Measurements from ENCODE around the gene ANKRD36.
"Not testable (repeated sequence)": the region's sequence is repeated elsewhere in the genome, so short reads cannot be mapped to it uniquely, and the experiment has no call there.

The ANKRD36 gene

GRCh38 chr2:97112320-97113049 lies 468 bp upstream of the ANKRD36 start:
- in situ Hi-C loops (cut with MboI; ENCODE audit: low sequenced_read_pairs), result not testable (repeated sequence)

DNA sequence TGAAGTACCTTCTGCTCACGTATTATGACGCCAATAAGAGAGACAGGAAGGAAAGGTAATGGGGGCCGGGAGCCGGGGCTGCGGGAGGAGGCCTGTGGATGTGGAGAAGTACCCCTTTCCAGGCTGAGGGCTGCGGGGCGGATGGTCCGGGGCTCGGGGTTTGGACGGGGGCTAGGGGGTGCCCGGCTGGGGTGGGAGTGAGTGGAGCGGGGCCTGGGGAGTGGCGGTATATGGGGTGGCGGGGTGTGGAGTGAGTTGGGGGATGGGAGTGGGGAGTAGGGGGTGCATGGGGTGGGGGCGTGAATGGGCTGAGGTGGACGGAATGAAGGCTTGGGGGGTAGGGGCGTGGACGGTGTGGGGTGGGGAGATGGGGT lies 916 bp downstream of the ANKRD36 start:
- in situ Hi-C loops (cut with MboI; ENCODE audit: low sequenced_read_pairs), result not testable (repeated sequence)

DNA sequence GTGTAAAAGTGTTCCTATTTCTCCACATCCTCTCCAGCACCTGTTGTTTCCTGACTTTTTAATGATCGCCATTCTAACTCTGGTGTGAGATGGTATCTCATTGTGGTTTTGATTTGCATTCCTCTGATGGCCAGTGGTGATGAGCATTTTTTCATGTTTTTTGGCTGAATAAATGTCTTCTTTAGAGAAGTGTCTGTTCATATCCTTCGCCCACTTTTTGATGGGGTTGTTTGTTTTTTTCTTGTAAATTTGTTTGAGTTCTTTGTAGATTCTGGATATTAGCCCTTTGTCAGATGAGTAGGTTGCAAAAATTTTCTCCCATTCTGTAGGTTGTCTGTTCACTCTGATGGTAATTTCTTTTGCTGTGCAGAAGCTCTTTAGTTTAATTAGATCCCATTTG lies 16.1 kb downstream of the ANKRD36 start:
- in situ Hi-C loops (cut with MboI; ENCODE audit: low sequenced_read_pairs), result not testable (repeated sequence)

DNA sequence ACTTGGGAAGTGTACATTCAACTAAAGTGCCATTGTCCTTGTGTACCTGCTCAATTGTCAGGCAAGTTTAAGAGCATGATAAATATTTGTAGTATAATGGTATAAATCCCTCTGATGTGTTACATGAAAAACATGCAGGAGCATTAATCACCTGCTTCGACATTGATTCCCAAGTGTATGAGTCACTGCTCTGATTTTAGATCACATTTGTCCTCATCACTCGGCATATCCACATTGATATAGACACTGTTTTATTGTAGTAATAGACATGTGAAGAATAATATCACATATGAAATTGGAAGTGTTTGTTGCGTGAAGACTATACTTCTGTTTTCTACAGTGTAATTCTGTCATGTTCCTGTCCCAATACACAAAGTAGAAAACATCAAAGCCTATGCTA lies 31.1 kb downstream of the ANKRD36 start:
- in situ Hi-C loops (cut with MboI; ENCODE audit: low sequenced_read_pairs), result not testable (repeated sequence)

GRCh38 chr2:97166548-97166947 lies 53.6 kb downstream of the ANKRD36 start:
- in situ Hi-C loops (cut with MboI; ENCODE audit: low sequenced_read_pairs), result not testable (repeated sequence)

DNA sequence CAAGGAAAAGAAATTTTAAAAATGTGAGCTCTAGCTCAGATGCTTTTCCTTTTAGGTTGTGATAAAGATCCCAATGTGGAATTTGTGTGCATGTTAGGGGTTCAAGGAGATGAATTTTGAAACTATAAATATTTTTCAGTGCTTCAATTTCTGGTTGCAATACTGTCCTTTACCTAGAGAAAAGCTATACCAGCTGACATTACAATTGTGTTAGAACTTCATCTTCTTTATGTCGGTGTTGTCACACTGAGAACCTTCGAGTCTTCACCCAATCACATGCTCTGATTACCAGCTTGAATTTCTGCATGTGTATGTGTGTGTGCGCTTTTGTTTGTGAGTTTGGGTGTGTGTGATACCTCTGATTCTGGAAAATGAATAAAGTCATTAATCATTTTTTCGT lies 55.0 kb downstream of the ANKRD36 start:
- in situ Hi-C loops (cut with MboI; ENCODE audit: low sequenced_read_pairs), result not testable (repeated sequence)

- in situ Hi-C loops (cut with MboI; ENCODE audit: low sequenced_read_pairs), result not testable (repeated sequence)
Measured at GRCh38 chr2:97168583-97168982, 55.6 kb downstream of the ANKRD36 start.

- in situ Hi-C loops (cut with MboI; ENCODE audit: low sequenced_read_pairs), result not testable (repeated sequence)
Measured at GRCh38 chr2:97180391-97180790, 67.4 kb downstream of the ANKRD36 start.

- in situ Hi-C loops (cut with MboI; ENCODE audit: low sequenced_read_pairs), result not testable (repeated sequence)
Measured at GRCh38 chr2:97195349-97195748, 82.4 kb downstream of the ANKRD36 start.

GRCh38 chr2:97197251-97197650 lies 84.3 kb downstream of the ANKRD36 start:
- in situ Hi-C loops (cut with MboI; ENCODE audit: low sequenced_read_pairs), result not testable (repeated sequence)

GRCh38 chr2:97200887-97201286 lies 87.9 kb downstream of the ANKRD36 start:
- in situ Hi-C loops (cut with MboI; ENCODE audit: low sequenced_read_pairs), result not testable (repeated sequence)

GRCh38 chr2:97202643-97203250 lies 89.8 kb downstream of the ANKRD36 start:
- in situ Hi-C loops (cut with MboI; ENCODE audit: low sequenced_read_pairs), result not testable (repeated sequence)

DNA sequence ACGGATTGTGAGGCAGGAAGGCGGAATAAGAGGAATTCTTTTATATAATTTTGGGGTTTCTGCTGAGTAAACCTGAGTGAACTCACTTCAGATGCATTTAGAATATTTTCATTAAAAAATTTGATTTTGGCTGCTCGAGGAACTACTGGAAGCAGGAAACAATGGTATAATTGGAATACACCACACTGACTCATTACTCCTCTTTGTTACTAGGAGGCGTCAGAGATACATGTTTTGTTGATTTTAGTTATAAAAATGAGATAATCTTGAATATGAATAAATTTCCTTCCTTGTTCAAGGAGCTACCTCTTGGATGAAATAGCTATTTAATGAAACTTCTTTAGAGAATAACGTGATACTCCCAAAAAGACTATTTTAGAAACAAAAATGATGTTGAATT lies 97.4 kb downstream of the ANKRD36 start:
- in situ Hi-C loops (cut with MboI; ENCODE audit: low sequenced_read_pairs), result no loop called here

DNA sequence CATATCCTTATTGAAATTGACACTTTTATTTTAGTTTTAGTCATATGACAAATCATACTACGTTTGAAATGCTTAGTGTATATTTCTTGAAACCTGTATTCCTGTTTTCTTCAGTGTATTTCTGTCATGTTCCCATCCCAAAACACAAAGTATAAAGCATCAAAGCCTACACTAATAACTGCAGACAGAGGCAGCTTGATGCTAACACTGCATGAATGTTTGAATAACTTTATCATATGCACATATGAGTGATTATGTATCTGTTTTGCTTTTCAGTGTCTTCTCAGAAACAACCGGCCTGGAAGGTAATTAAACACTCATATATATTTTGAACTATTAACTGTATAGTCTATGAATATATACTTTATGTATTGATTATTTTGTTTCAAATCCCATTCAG lies 102.1 kb downstream of the ANKRD36 start:
- in situ Hi-C loops (cut with MboI; ENCODE audit: low sequenced_read_pairs), result not testable (repeated sequence)

- in situ Hi-C loops (cut with MboI; ENCODE audit: low sequenced_read_pairs), result not testable (repeated sequence)
Measured at GRCh38 chr2:97230848-97231585, 118.1 kb downstream of the ANKRD36 start.

DNA sequence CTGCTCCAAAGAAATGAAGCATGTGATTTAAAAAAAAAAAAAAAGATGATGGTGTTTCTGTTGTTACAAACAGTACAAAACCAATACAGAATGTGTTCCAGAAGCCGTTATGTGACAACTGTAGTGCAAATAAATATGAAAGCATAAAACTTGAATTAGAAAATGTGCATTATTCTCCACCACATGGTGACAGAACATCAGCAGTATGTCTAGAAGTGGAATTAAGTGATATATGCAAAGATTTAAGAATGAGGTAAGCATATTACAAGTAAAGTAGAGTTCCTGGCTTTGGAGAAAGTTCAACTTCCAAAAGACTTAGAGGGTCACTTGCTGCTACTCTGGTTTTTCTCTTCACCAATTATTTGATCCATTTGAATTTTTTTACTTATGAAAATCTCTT lies 120.0 kb downstream of the ANKRD36 start:
- in situ Hi-C loops (cut with MboI; ENCODE audit: low sequenced_read_pairs), result not testable (repeated sequence)

DNA sequence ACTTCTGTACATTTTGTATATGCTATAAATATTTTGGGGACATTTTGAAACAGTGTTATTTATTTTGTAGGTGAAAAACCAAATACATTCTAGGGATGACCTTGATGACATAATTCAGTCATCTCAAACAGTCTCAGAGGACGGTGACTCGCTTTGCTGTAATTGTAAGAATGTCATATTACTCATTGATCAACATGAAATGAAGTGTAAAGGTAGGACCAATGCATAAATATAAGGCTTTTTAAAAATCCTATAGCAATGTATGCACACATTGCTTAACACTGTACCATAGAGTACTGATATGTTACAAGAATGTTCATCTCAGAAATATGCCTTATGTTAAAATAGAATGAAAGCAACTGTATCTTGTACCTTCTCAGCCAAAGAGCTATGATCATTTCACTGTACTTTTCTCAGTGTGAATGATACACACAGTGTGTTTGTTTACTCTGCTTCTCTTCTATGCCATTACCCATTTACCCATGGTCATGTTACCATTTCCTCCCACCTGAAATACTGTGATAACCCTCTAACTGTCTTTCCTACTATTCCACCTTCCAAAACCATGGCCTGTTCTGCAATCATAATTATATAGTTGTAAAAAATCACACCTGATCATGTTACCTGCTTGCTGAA lies 120.8 kb downstream of the ANKRD36 start:
- in situ Hi-C loops (cut with MboI; ENCODE audit: low sequenced_read_pairs), result not testable (repeated sequence)

DNA sequence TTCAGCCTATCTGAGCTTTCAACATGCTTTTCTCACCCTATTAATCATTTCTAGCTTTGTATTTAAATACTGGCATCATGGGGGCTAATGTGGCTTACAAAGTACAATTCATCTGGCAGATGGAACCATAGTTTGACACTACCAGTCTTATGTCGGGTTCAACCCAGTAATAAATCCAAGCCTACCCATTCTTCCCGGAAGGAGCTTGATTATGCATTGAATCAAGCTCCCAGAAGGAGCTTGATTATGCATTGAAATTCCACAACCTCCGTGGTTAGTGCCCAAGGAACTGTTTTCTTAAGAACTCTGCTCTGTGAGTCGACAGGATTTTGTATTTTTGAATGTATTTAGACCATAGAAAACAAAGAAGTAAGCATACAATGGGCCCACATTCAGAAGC lies 148.2 kb downstream of the ANKRD36 start:
- in situ Hi-C loops (cut with MboI; ENCODE audit: low sequenced_read_pairs), result not testable (repeated sequence)

DNA sequence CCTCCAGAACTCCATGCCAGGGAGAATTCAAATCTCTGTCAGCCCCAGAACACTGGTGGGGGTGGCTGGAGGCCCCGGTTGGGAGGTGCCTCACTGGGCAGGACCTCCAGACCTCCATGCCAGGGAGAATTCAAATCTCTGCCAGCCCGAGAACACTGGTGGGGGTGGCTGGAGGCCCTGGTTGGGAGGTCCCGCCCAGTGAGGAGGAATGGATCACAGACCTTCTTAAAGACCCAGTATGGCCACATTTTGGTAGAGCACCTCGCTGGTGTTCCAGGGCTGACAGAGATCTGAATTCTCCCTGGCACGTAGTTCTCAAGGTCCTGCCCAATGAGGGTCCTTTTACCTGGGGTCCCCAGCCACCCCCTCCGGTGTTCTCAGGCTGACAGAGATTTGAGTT lies 153.5 kb downstream of the ANKRD36 start:
- in situ Hi-C loops (cut with MboI; ENCODE audit: low sequenced_read_pairs), result not testable (repeated sequence)

GRCh38 chr2:97267411-97268074 lies 154.6 kb downstream of the ANKRD36 start:
- in situ Hi-C loops (cut with MboI; ENCODE audit: low sequenced_read_pairs), result no loop called here

DNA sequence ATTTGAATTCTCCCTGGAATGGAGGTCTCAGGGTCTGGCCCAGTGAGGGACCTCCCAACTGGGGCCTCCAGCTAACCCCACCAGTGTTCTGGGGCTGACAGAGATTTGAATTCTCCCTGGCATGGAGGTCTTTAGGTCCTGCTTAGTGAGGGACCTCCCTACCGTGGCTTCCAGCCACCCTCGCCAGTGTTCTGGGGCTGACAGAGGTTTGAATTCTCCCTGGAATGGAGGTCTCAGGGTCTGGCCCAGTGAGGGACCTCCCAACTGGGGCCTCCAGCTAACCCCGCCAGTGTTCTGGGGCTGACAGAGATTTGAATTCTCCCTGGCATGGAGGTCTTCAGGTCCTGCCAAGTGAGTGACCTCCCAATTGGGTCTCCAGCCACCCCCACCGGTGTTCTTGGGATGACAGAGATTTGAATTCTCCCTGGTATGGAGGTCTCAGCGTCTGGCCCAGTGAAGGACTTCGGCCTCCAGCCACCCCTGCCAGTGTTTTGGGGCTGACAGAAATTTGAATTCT lies 155.2 kb downstream of the ANKRD36 start:
- in situ Hi-C loops (cut with MboI; ENCODE audit: low sequenced_read_pairs), result not testable (repeated sequence)

Measured in HL-60/S4 treated with retinoic acid at 250 ng/mL for 4 days and 3 days (cell line).